Hypothalamus (tissue), 51 donors: ENCODE measurements around the gene OR51M1.
"Not testable (repeated sequence)": the region's sequence is repeated elsewhere in the genome, so short reads cannot be mapped to it uniquely, and the experiment has no call there.

Source experiments
- DNase-seq, 51 donors: peaks; one replicate each; lab custom pipeline; 2025; lab: John Stamatoyannopoulos, UW

OR51M1 gene

GRCh38 chr11:5383576-5383975, at the start of gene OR51M1:
OR51M1 (plus strand) TSS chr11:5383812; CDS start chr11:5389399, 5,587 bp downstream.
- no peak for DNase-seq

- DNase-seq: no peak
Measured at GRCh38 chr11:5335170-5335569, 48.4 kb upstream of the OR51M1 start.

GRCh38 chr11:5336331-5336730, 47.3 kb upstream of the OR51M1 start:
- no peak for DNase-seq

GRCh38 chr11:5337253-5337652, 46.4 kb upstream of the OR51M1 start:
- DNase-seq: not testable (repeated sequence)

- DNase-seq: no peak
Measured at GRCh38 chr11:5339771-5340322, 43.8 kb upstream of the OR51M1 start.

- no peak for DNase-seq
Measured at GRCh38 chr11:5343474-5344335, 39.9 kb upstream of the OR51M1 start, which contains the start of gene OR51B5. OR51B5 (minus strand) TSS chr11:5343524; CDS start chr11:5343524, 0 bp downstream.

GRCh38 chr11:5345831-5346230, 37.8 kb upstream of the OR51M1 start:
- DNase-seq: no peak

GRCh38 chr11:5348551-5349194, 34.9 kb upstream of the OR51M1 start:
- DNase-seq: no peak

GRCh38 chr11:5349550-5349949, 34.1 kb upstream of the OR51M1 start:
- no peak for DNase-seq

GRCh38 chr11:5351208-5351607, 32.4 kb upstream of the OR51M1 start, which contains the start of gene OR51B6:
OR51B6 (plus strand) TSS chr11:5351508; CDS start chr11:5351508, 0 bp downstream.
- no peak for DNase-seq

- DNase-seq: not testable (repeated sequence)
Measured at GRCh38 chr11:5356031-5356430, 27.6 kb upstream of the OR51M1 start.

GRCh38 chr11:5362017-5362625, 21.5 kb upstream of the OR51M1 start:
- DNase-seq: no peak

- DNase-seq: no peak
Measured at GRCh38 chr11:5363679-5364078, 19.9 kb upstream of the OR51M1 start.

- DNase-seq: no peak
Measured at GRCh38 chr11:5364214-5364613, 19.4 kb upstream of the OR51M1 start.

GRCh38 chr11:5366365-5366764, 17.2 kb upstream of the OR51M1 start:
- not testable (repeated sequence) for DNase-seq

GRCh38 chr11:5366856-5367255, 16.8 kb upstream of the OR51M1 start:
- no peak for DNase-seq

GRCh38 chr11:5367448-5368074, 16.1 kb upstream of the OR51M1 start:
- no peak for DNase-seq

- no peak for DNase-seq
Measured at GRCh38 chr11:5368502-5369043, 15.0 kb upstream of the OR51M1 start.

- DNase-seq: no peak
Measured at GRCh38 chr11:5369789-5370188, 13.8 kb upstream of the OR51M1 start.

- peak in 27 of 51 donors; percentile 1 to 53 (median 15) for DNase-seq
Measured at GRCh38 chr11:5380740-5381342, 2.8 kb upstream of the OR51M1 start.
